Memory B cell (primary cell): ENCODE results near the gene HRAS.

ENCODE experiments used
- ATAC-seq: fragments of 150-1000 bp; cut with Tn5 transposase; 2 replicates; pipeline ENCODE4 v1.10.0; 2021; ENCODE audit warnings: low read depth, mild to moderate bottlenecking, moderate library complexity
- DNase-seq, 2 donors: peaks; one replicate each; pipeline ENCODE4 v3.0.0; 2022; ENCODE audit warnings: low spot score in 2 of 2
- H3K27ac Mint-ChIP-seq: one replicate; pipeline ENCODE4 v1.8.0; 2022; ENCODE audit warnings: mild to moderate bottlenecking, moderate library complexity, mixed read lengths
- H3K27me3 Mint-ChIP-seq: one replicate; pipeline ENCODE4 v1.8.0; 2022; ENCODE audit warnings: mixed read lengths
- H3K36me3 Mint-ChIP-seq: one replicate; pipeline ENCODE4 v1.8.0; 2022; ENCODE audit warnings: mild to moderate bottlenecking, mixed read lengths
- H3K4me1 Mint-ChIP-seq: one replicate; pipeline ENCODE4 v1.8.0; 2022; ENCODE audit warnings: mixed read lengths
- H3K4me3 Mint-ChIP-seq: one replicate; pipeline ENCODE4 v1.8.0; 2022; ENCODE audit warnings: mild to moderate bottlenecking, moderate library complexity, mixed read lengths
- H3K9me3 Mint-ChIP-seq: one replicate; pipeline ENCODE4 v1.8.0; 2022; ENCODE audit warnings: mixed read lengths

HRAS gene

DNA sequence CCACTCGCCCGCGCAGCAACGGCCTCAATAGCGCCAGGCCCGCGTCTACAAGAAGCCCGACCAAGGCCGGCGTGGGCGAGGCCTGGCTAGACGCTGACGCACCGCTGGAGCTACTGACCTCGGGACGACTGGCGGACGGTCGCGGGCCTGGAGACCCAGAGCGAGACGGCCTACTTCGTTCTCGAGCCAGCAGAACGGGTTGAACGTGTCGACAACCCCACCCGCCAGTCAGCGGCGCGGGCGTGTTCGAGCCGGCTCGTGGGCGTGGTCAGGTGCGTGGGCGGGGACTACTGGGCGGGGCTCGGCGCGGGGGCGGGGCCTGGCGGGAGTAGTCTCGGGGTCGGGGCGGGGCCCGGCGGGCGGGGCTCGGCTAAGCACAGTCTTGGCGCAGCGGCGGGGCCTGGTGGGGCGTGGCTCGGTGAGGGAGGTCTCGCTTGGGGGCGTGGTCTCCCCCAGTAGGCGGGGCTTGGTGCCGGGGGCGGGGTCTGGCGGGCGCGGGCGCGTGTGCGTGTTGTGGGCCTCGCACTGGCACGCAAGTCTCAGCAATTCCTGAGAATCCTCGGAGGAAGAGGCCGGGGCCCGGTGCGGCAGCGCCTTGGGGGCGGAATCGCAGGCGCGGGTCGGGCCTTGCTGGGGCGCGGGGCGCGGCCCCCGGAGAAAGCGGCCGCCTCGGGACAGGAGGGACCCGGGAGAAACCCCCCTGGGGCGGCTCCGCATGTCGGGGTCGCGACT lies 28.2 kb downstream of the HRAS start, which contains the start of gene RNH1:
Gene RNH1, minus strand, starts transcription at position 248 of the 732 bp plus-strand sequence. CDS start 5,080 bp downstream, outside the sequence.
- H3K27me3 Mint-ChIP-seq: no peaks in the 10 kb centered on the region
- H3K9me3 Mint-ChIP-seq: no peaks in the 10 kb centered on the region

GRCh38 chr11:506238-506994 lies 29.0 kb downstream of the HRAS start:
- Mint-ChIP-seq H3K4me3 (peak overlapping the region; percentile 94), H3K9me3 (no peaks in the 10 kb centered on the region), H3K27ac (peak overlapping the region; percentile 100), H3K4me1 (peaks cover 11% of the 10 kb centered on the region), H3K27me3 (no peaks in the 10 kb centered on the region), H3K36me3 (peaks cover 4% of the 10 kb centered on the region)
- DNase-seq: peak; percentile 96 to 97
- peak; percentile 72 for ATAC-seq

More for the DNA sequence above, 28.2 kb downstream of the HRAS start, which contains the start of gene RNH1:
- peak; percentile 63 for ATAC-seq
- peaks cover 14% of the 10 kb centered on the region for H3K4me1 Mint-ChIP-seq
- peak within 1 kb of the TSS; percentile 94 for H3K4me3 Mint-ChIP-seq
- peak within 1 kb of the TSS; percentile 100 for H3K27ac Mint-ChIP-seq
- DNase-seq: peak; percentile 98 to 99
- H3K36me3 Mint-ChIP-seq: peaks cover 4% of the 10 kb centered on the region

- no peaks in the 10 kb centered on the region for H3K9me3 Mint-ChIP-seq
These were observed 30.4 kb downstream of the HRAS start for GRCh38 chr11:504994-505344.

DNA sequence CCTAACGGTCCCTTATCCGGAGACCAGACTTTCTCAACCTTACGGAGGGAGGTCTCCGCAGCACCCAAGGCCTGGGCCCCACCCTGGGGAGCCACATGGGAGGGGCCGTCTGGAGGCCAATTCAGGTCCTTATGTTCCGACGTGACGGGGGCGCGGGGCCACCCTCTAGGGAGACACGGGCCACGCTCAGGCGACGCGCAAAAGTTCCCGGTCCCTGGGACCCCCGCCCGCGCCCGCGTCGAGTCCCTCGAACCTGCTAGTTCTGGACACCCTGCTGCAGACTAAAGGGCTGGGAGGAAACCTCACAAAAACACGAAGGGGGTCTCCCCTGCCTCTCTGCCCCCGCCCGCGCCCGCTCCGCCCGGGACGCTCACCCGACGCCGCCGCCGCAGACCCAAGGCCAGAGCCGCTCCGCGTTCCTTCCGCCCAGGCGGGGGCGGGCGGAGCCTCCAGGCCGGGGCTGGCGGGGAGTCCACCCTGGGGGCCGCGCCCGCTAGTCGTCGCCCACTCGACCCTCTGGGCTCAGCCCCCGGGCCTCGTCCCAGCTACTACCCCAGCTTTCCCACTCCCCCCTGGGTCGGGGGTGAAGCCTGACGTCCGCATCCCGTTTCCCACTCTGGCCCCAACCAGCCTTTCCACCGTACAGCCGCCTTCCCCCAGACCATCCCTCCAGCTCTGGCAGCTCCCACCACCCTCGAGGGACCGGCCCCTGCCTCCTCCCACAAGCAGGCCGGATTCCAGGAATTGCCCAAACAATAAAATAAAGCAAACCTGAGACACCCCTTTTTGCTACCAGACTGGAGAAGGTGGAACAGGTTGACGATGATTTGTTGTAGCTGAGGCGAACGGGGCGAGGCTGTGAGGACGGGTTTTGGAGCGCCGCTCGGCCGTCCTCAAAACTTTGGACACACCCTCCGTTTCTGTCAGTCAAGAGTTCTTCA lies 31.1 kb downstream of the HRAS start:
- Mint-ChIP-seq H3K4me3 (peak overlapping the region; percentile 90), H3K4me1 (peaks cover 17% of the 10 kb centered on the region), H3K27me3 (no peaks in the 10 kb centered on the region), H3K27ac (peak overlapping the region; percentile 100), H3K9me3 (no peaks in the 10 kb centered on the region), H3K36me3 (peaks cover 9% of the 10 kb centered on the region)
- ATAC-seq: no peak
- no peak for DNase-seq

More at GRCh38 chr11:504994-505344, 30.4 kb downstream of the HRAS start:
- H3K27ac Mint-ChIP-seq: peak overlapping the region; percentile 100
- peaks cover 17% of the 10 kb centered on the region for H3K4me1 Mint-ChIP-seq
- H3K27me3 Mint-ChIP-seq: no peaks in the 10 kb centered on the region
- no peak for ATAC-seq
- H3K36me3 Mint-ChIP-seq: peaks cover 12% of the 10 kb centered on the region
- peak overlapping the region; percentile 90 for H3K4me3 Mint-ChIP-seq
- DNase-seq: no peak

DNA sequence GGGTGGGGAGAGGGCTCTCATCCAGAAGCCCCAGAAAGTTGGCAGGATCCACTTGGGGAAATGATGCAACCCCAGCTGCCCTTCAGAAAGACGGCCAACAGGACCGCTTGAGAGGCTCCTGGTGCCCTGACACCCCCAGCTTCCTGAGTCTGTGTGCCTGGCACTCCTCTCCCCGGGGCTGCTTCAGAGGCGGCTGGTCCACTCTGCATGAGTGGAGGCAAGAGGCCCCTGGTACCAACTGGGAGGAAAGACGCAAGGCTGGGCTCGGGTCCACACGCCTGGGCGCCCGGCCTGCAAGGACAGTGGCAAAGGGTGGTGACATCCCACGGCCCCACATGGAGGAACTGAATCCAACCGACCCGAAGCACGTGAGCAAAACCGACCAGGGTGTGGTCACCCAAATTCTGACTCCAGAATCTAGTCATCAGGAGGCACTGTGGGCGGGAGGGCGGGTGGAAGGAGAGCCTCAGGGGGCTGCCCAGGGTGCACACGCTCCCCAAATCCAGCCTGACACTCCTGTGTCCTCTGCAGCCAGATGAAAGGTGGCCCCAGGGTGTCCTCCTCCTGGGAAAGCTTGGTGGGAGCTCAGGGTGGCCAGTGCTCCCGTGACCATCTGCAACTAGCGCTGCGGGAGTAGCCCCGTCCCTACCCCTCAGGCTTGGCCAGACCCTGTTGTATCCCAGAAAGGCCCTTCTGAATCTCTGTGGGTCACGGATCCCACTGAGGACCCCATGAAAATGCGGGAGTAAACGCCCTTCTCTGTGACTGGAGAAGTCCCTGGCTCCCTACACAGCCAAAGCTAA lies 32.0 kb downstream of the HRAS start:
- peak overlapping the region; percentile 100 for H3K27ac Mint-ChIP-seq
- peaks cover 9% of the 10 kb centered on the region for H3K36me3 Mint-ChIP-seq
- H3K9me3 Mint-ChIP-seq: no peaks in the 10 kb centered on the region
- H3K4me1 Mint-ChIP-seq: peaks cover 17% of the 10 kb centered on the region
- no peak for ATAC-seq
- DNase-seq: no peak
- H3K27me3 Mint-ChIP-seq: no peaks in the 10 kb centered on the region
- H3K4me3 Mint-ChIP-seq: peak overlapping the region; percentile 90

GRCh38 chr11:502288-503178 lies 32.8 kb downstream of the HRAS start:
- DNase-seq (no peak), ATAC-seq (no peak)
- peaks cover 18% of the 10 kb centered on the region for H3K4me1 Mint-ChIP-seq
- H3K27ac Mint-ChIP-seq: peak overlapping the region; percentile 100
- H3K4me3 Mint-ChIP-seq: peak overlapping the region; percentile 59
- no peaks in the 10 kb centered on the region for H3K9me3 Mint-ChIP-seq
- no peaks in the 10 kb centered on the region for H3K27me3 Mint-ChIP-seq
- H3K36me3 Mint-ChIP-seq: peaks cover 15% of the 10 kb centered on the region

DNA sequence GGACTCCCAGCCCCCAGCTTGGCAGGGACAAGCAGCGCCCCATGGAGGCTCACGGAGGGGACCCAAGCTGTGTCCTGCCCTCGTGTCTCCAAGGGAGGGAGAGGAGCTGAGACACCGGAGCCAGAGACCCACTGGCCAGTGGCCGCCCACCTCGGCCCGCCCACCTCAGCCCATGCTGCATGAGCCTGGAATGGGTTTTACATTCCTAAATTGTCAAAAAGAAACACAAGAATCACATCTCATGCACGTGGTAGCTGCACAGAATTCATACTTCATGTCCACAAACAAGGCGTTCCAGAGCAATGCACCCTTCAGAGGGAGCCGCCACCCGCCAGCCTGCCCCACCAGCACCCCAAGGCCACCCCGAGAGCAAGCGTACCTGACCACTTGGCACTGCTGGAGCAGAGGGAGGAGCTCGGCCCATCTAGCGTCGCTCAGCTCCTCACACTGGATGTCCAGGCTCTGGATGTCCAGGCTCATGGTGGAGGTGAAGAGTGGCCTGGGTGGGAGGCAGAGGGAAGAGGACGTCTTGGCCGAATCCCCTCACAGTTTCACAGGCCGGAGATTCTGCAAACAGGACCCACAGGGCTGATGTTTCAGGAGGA lies 33.6 kb downstream of the HRAS start:
- peaks cover 24% of the 10 kb centered on the region for H3K4me1 Mint-ChIP-seq
- DNase-seq (no peak), ATAC-seq (no peak)
- no peaks in the 10 kb centered on the region for H3K9me3 Mint-ChIP-seq
- H3K36me3 Mint-ChIP-seq: peaks cover 22% of the 10 kb centered on the region
- no peak overlapping the region for H3K4me3 Mint-ChIP-seq
- peak overlapping the region; percentile 100 for H3K27ac Mint-ChIP-seq
- no peaks in the 10 kb centered on the region for H3K27me3 Mint-ChIP-seq

DNA sequence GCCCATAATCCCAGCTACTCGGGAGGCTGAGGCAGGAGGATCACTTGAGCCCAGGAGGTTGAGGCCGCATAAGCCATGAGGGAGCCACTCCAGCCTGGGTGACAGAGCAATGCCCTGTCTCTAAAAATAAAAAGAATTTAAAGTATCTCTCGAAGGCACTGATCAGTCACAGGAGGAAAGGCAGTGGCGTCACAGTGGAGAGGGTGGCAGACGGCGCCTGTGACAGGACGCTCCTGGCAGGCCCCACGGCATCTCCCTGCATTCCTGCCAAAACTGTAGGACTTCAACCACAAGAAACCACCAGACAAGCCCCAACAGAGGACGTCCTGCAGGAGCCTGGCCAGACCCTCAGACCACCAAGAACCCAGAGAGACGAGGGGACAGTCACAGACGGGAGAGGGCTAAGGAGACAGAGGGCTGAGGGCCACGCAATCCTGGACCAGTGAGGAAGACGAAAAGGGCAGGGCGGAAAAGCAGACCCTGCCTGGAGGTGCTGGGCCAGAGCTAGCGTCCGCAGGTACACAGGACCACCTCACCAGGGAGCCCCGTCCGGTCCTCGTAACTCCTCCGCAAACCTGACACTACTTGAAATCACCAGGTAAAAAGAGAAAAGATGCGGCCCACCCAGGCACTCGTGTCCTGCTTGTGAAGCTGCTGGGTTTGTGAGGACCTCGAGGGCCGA lies 34.2 kb downstream of the HRAS start:
- peaks cover 21% of the 10 kb centered on the region for H3K4me1 Mint-ChIP-seq
- H3K9me3 Mint-ChIP-seq: no peaks in the 10 kb centered on the region
- H3K4me3 Mint-ChIP-seq: peak overlapping the region; percentile 37
- no peak for ATAC-seq
- no peak for DNase-seq
- peaks cover 22% of the 10 kb centered on the region for H3K36me3 Mint-ChIP-seq
- H3K27me3 Mint-ChIP-seq: no peaks in the 10 kb centered on the region
- peak overlapping the region; percentile 69 for H3K27ac Mint-ChIP-seq

DNA sequence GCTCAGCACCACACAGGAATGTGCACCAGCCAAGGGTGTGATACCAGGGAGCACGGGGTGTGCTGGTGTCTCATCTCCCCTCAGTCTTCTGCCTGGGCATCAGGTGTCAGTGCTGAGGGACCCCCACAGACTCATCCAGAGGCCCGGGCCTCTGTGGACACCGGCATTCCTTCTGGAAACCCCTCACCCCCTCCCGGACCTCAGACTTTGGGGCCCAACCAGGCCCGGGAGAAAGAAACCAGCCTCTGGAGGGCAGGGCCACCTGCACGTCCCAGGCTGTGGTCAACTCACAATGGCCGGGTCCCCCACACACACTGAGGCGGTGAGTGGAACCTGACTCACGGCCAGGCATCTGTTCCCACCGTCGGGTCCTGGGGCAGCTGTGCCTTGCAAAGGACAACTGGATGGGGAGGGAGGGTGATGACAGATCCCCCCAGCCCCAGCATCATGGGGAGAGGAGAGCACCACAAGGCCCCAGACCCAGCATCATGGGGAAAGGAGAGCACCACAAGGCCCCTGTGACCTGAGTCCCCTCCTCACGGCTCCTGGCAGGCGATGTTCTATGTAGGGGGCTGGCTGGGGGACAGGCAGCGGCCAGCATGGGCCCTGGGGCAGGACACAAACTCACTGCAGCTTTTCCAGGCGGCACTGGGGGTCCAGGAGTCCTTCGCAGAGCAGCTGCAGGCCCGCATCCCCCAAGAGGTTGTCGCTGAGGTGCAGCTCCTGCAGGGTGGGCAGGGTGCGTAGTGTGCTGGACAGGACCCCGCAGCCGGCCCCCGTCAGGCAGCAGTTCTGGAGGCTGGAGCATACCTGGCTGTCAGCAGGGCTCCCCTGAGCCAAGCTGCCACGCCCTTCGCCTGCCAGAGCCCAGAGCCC lies 35.9 kb downstream of the HRAS start:
- ATAC-seq (no peak), DNase-seq (no peak)
- no peaks in the 10 kb centered on the region for H3K27me3 Mint-ChIP-seq
- no peaks in the 10 kb centered on the region for H3K9me3 Mint-ChIP-seq
- peaks cover 19% of the 10 kb centered on the region for H3K4me1 Mint-ChIP-seq
- H3K36me3 Mint-ChIP-seq: peaks cover 31% of the 10 kb centered on the region
- no peak overlapping the region for H3K27ac Mint-ChIP-seq
- H3K4me3 Mint-ChIP-seq: no peak overlapping the region

GRCh38 chr11:498297-499181 lies 36.8 kb downstream of the HRAS start:
- no peak for ATAC-seq
- no peak overlapping the region for H3K27ac Mint-ChIP-seq
- H3K36me3 Mint-ChIP-seq: peaks cover 32% of the 10 kb centered on the region
- H3K4me1 Mint-ChIP-seq: peaks cover 17% of the 10 kb centered on the region
- no peak overlapping the region for H3K4me3 Mint-ChIP-seq
- H3K27me3 Mint-ChIP-seq: no peaks in the 10 kb centered on the region
- no peaks in the 10 kb centered on the region for H3K9me3 Mint-ChIP-seq
- no peak for DNase-seq
